ENCODE data around the gene IQGAP1.
"Not testable (repeated sequence)": the region's sequence is repeated elsewhere in the genome, so short reads cannot be mapped to it uniquely, and the experiment has no call there.

The IQGAP1 gene

DNA sequence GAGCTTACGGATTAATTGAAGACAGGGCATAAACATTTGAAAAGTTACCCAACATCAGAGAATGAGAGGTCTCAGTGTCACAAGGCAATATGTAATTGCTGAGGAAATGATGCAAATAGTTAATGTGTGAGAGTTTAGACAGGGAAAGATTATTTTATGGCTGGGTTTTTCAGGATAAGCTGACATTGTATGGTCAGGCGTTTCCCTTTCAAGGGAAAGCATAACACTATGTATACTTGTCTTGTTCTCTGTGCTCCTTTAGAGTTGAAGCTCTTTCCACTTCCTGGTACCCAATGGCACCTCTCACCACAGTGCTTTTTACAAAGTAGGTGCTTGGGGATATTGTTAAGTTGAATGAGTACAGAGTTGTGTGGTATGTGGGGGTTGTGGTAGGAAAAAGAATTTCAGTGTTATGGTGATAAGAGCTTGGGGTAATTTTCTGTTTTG lies 19.9 kb downstream of the IQGAP1 start:
- DNase-seq (ENCODE audit: low read depth in 2 of 2): no peak

DNA sequence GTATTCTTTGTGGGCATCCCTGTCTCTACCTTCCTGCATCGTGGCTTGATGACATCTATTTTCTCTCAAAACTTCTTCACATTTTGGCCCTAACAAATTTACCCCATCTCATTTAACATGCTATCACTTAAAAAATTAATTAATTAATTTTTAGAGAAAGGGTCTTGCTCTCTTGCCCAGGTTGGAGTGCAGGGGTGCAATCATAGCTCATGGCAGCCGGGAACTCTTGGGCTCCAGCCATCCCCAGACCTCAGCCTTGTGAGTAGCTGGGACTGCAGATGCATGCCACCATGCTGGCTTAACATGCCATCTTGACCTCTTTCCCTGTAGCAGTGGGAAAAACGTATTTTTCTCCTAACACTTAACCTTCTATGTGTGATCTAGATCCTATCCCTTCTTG lies 20.6 kb downstream of the IQGAP1 start:
- DNase-seq (ENCODE audit: low read depth in 2 of 2): no peak

DNA sequence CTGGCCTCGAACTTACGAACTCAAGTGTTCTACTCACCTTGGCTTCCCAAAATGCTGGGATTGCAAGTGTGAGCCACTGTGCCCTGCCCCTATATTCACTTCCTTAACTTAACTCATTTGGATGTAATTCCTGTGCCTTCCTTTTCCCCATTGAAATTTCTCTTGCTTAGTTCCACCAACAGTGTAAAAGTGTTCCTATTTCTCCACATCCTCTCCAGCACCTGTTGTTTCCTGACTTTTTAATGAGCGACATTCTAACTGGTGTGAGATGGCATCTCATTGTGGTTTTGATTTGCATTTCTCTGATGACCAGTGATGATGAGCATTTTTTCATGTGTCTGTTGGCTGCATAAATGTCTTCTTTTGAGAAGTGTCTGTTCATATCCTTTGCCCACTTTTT lies 21.5 kb downstream of the IQGAP1 start:
- not testable (repeated sequence) for DNase-seq (ENCODE audit: low read depth in 2 of 2)

DNA sequence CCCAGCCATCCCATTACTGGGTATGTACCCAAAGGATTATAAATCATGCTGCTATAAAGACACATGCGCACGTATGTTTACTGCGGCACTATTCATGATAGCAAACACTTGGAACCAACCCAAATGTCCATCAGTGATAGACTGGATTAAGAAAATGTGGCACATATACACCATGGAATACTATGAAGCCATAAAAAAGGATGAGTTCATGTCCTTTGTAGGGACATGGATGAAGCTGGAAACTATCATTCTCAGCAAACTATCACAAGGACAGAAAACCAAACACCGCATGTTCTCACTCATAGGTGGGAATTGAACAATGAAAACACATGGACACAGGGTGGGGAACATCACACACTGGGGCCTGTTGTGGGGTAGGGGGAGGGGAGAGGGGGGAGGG lies 22.3 kb downstream of the IQGAP1 start:
- DNase-seq (ENCODE audit: low read depth in 2 of 2): not testable (repeated sequence)

DNA sequence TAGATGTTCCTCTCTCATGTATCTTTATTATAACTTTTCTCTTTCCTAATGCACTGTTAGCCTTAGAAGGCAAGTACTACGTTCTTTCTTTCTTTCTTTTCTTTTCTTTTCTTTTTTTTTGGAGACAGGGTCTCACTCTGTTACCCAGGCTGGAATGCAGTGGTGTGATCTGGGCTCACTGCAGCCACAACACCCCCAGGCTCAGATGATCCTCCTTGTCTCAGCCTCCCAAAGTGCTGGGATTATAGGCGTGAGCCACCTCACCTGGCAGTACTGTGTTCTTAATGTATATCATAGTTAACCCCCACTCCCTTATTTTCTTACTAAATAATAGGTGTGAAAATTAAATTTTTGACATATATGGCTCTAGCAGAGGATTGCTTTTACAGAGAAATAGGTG lies 23.1 kb downstream of the IQGAP1 start:
- DNase-seq (ENCODE audit: low read depth in 2 of 2): no peak

DNA sequence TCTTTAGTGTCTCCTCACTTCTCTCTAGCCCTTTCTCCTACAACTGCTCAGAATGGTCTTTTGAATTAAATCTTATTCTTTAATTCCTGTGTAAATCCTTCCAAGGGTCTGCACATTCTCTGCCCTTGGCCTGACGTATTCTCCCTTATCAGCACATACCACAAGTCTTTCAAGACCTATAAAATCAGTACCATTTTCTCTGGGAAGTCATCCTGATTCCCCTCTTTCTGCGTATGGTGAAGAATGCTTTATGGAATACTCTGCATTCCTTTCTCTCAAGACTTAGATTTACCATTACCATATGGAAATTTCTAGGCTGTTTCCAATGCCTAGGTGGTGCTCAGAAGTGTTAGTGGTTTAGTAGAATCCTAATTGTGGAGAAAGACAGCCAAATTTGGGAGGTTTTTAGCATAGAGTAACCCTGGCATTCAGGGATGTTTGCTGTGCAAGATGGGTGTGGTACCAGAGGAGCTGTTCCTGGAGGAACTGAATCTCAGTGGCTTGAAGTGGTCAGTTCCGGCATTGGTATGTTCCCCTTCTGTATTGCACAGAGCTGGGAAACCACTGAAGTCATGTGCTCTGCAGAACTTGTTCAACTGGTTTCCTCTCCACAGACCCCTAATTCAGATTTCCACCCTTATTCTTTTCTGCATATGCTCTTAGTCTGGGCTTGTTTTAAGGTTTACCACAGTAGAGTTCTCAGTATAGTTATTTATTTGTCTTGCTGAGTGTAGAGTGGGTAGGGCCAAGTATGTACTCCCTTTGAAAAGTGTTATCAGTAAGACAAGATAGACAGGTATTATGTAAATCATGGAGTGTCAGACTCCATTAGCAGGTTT lies 24.5 kb downstream of the IQGAP1 start:
- DNase-seq (ENCODE audit: low read depth in 2 of 2): no peak

DNA sequence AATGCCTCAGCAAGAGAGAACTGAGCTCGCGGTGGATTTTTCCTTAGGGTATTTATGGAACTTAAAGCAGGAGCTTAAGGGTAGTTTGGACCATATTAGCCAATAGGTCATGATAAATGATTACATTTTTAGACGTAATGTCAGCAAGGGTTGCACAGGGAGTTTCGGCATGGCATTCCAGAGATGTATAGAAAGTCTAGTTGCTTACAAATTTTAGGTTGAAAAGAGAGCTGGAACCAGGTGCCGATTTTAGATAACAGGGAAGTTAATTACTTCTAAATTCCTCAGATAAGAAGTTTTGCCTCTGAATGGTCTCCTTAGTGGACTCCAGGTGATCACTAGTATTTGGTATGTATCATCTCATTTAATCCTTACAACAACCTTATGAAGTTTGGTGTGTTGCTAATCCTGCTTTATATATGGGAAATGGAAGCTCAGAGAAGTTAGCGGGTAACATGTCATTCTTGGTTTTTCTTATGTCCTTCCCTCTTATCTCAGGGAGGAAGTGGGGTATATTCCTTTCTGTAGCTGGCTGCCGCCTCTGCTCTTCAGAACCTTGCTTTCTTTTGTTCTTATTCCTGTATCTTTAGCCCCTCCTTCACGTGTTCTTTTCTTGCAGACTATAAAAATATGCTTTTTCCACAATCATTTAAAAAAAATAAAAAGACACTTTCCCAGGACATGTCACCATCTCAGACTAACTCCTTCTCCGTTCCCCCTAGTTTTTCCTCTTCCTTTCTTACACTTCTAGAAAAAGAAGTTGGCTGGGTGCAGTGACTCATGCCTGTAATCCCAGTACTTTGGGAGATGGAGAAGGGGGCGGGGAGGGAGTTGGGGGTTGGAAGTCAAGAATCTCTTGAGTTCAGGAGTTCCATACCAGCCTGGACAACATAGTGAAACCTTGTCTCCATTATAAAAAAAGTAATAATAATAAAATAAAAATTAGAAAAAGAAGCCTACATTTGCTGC lies 25.7 kb downstream of the IQGAP1 start:
- DNase-seq (ENCODE audit: low read depth in 2 of 2): no peak

DNA sequence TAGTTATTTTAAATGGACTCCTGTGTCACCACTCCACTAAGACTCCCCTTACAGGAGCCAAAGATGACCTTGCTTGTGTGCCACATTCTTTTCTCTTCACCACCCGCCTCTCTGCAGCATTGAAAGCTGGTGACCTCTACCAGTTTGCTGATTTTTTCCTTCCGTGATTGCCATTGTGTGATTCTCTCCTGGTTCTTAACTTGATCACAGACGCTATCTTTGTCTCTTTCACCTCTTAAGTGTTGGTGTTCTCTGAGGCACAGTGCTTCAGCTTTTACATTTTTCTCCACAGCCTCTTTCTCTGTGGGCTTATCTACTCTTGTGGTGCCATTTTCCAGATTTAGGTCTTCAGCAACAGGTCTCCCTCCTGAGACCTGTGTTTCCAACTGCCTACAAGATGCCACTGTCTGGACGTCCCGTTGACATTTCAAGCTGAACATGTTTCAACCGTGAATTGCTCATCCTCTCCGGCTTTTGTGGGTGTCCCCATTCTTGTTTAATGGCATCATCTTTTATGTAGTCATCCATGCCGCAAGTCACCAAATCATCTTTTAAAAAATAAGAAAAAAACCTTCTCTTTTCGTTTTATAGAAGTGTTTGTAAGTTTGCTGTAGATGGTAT lies 26.5 kb downstream of the IQGAP1 start:
- no peak for DNase-seq (ENCODE audit: low read depth in 2 of 2)

DNA sequence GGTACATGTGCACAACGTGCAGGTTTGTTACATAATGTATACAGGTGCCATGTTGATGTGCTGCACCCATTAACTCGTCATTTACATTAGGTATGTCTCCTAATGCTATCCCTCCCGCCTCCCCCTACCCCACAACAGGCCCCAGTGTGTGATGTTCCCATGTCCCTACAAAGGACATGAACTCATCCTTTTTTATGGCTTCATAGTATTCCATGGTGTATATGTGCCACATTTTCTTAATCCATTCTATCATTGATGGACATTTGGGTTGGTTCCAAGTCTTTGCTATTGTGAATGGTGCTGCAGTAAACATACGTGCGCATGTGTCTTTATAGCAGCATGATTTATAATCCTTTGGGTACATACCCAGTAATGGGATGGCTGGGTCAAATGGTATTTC lies 28.0 kb downstream of the IQGAP1 start:
- DNase-seq (ENCODE audit: low read depth in 2 of 2): not testable (repeated sequence)

DNA sequence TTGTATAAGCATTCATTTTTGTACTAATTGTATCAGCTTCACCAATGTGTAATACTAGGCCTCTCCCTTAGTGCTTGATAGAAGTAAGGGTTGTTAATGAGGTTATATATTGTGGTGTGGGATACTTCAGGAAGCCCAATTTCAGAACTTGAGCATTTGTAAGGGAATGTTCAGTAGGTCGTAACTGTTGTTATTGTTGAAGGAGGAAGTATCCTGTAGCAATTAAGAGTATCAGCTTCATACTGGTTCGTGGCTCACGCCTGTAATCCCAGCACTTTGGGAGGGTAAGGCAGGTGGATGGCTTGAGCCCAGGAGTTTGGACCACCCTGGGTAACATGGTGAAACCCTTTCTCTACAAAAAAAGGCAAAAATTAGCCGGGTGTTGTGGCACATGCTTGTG lies 30.6 kb downstream of the IQGAP1 start:
- DNase-seq (ENCODE audit: low read depth in 2 of 2): no peak

DNA sequence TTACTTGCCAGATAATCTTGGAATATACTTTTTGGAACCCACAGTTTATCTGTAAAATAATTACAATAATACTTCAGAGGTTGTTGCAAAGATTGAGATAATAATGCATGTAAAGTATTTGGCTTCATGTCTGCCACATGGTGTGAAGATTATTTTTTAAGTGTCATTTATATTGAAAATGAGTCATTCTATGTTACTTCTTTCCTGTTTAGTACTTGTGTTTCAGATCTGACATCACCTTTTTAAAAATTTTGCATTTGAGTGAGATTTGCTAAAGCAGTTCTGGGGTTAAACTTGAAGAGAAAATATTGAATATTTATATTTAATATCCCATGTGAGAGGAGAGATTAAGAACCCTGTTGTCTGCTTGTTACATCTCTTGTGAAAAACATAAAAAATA lies 31.2 kb downstream of the IQGAP1 start:
- no peak for DNase-seq (ENCODE audit: low read depth in 2 of 2)

DNA sequence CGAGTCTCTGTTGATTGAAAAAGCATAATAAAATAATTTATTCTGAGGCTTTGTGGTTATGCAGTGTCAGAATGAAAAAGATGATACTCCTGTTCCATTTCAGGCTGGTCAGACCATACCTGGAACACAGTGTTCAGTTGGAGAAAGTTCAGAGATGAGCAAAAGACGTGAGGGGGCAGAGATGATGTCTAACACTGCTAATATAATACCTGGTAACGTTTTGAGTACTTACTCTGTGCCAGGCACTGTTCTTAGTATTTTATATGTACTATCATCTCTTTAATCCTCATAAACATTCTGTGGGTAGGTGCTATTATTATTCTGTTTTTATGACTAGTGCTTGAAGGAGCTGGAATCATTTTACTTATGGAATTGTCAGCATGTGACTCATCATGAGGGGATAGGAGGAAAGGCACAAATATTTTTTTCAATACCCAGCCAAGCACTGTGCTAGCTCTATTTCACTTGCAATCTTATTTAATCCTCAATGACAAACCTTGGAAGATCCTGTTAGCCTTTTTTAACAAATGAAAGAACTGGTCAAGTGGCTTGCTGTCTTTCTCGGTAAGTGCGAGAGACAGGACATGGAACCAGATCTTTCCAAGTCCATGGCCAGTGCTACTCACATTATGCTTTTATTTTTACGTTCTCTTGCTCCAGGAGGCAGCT lies 31.8 kb downstream of the IQGAP1 start:
- DNase-seq (ENCODE audit: low read depth in 2 of 2): no peak

DNA sequence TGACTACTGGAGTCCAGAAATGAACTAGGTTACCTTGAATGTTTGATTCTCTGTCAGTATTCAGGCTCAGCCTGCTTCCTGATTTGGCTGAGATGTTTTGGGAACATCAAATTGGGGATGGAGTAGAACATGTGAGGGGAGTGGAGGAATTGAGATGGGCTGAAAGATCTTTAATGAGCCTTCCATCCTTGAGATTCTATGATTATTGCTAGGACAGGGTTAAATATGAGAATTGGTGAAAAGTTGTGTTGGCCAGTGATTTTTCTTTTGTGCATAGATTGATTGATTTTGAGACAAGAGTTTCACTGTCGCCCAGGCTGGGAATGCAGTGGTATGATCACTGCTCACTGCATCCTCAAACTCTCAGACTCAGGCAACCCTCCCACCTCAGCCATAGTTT lies 32.4 kb downstream of the IQGAP1 start:
- DNase-seq (ENCODE audit: low read depth in 2 of 2): no peak

DNA sequence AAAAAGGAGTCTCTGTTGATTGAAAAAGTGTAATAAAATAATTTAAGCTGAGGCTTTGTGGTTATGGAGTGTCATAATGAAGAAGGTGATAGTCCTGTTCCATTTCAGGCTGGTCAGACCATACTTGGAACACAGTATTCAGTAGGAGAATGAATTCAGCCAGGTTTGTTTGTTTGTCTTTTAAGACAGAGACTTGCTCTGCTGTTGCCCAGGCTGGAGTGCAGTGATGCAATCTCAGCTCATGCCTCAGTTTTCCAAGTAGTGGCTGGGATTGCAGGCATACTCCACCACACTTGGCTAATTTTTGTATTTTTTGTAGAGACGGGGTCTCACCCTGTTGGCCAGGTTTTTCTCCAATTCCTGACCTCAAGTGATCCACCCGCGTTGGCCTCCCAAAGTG lies 33.5 kb downstream of the IQGAP1 start:
- no peak for DNase-seq (ENCODE audit: low read depth in 2 of 2)

DNA sequence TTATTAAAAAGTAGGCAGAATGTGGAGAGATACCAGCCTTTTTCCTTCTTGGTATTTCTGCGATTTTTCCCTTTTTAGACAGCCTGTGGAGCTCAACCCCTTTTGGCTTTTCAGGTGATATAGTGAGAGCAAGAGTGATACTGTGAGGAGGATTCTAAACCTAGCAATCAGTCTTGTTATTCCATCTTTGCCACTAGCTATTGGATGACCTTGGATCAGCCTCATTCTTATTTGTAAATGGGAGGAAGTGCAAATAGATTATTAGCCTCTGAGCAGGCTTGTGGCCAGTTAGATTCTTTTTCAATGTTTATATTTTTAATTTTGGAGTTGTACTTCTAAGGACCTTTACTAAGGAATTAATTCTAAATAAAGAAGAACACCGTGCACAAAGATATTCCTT lies 34.0 kb downstream of the IQGAP1 start:
- no peak for DNase-seq (ENCODE audit: low read depth in 2 of 2)

DNA sequence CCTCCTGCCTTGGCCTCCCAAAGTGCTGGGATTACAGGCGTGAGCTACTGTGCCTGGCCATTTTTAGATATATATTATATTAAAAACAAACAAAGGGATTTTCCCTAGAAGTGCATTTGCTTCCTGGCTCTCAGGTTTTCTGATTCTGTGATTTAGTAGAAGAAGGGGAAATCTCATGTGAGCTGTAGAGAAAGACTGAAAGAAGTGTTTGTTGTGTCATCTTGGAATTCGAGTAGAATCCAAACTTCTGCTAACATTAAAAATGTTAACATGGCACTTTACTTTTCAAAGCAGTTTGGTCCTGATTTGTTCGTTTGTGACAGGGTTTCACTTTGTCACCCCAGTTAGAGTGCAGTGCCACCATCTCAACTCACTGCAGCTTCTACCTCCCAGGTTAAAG lies 34.9 kb downstream of the IQGAP1 start:
- no peak for DNase-seq (ENCODE audit: low read depth in 2 of 2)

DNA sequence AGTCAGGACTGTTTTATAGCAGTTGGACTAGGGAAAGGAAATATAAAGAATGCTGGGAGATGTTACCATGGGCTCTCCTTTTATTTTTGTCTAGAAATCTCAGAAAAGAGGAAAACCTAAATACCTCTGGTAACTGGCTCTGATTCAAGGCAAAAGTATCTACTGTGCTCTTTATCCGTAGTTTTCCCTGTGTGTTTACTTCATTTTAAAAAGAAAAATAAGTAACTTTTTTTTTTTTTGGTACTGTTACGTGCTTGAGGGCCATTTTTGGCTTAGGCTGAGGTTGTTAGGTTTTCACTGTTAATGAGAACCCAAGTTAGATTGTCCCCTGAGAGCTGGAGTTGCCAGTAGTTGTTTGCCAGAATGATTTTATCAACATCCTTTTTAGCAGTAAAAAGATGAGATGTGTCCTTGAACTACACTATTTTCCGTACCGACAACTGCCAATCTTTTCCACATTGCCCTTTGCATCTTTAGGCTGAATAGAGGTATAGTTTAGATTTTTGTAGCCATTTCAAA lies 35.8 kb downstream of the IQGAP1 start:
- DNase-seq (ENCODE audit: low read depth in 2 of 2): no peak

DNA sequence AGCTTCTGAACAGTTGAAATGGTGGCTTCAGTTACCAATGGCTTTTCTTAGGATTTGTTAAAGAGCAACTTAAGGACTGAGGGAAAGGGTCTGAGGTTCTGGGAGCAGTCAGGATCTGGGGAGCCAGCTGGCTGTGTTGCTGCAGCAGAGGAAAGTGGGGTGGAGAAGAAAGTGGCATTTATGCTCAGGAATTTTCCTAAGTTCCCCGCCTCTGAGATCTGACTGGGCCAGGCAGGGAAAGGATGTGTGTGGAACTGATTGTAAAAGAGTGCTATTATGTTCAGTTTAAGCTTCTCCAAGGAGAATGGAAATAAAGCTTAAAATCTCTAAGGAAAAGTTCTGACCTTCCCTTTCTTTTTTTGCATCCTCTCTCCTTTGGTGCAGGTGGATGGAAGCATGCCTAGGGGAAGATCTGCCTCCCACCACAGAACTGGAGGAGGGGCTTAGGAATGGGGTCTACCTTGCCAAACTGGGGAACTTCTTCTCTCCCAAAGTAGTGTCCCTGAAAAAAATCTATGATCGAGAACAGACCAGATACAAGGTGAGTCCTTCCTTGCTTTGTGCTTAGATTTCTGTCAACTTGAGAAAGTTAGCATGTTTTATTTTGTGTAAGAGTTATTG lies 37.8 kb downstream of the IQGAP1 start:
- no peak for DNase-seq (ENCODE audit: low read depth in 2 of 2)

DNA sequence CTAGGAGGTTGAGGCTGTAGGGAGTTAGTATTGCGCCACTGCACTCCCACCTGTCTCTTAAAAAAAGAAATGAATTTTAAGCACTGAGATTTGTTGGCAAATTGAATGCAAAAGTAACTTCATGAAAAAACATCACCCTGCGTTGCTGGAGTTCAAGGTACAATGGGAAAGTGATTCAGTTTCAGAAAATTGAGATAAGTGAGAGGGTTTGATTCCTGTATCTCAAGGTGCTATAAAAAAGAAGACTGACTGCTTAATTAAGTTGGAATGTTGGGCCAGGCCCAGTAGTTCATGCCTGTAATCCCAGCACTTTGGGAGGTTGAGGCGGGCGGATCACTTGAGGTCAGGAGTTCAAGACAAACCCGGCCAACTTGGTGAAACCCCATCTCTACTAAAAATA lies 39.1 kb downstream of the IQGAP1 start:
- no peak for DNase-seq (ENCODE audit: low read depth in 2 of 2)

DNA sequence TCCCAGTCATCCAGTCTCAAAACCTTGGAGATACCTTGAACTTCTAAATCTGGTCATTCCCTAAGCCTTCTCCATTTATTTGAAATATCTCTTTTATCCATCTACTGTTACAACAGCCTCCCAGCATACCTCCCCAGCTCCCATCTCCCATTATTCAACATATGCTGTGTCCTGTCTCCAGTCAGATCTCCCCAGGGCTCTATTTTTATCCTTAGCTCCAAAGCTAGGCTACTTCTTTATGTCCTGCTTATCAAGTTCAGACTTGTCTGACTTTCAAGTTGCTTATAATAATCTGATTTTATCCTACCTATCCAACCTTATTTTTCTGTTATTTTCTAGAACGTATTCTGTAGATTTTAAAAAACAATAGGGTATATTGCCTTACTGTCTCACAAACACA lies 44.2 kb downstream of the IQGAP1 start:
- DNase-seq (ENCODE audit: low read depth in 2 of 2): no peak
